Testis (tissue), 3 donors: ENCODE results near the gene NFE2L3. TPM values are rescaled to one million over a fixed set of nuclear protein-coding genes. Genes with fewer than 3 reads are reported as not detected.

ENCODE experiments used
- DNase-seq: peaks from one replicate; pipeline ENCODE4 v3.0.0-alpha.2; 2019
- H3K27ac ChIP-seq, 2 donors: fragments of 200-600 bp; sonication (generic); one replicate each; pipeline ENCODE4 v1.5.1; 2019
- H3K27me3 ChIP-seq: fragments of 200-600 bp; sonication (generic); one replicate; pipeline ENCODE4 v1.5.1; 2019
- H3K36me3 ChIP-seq: fragments of 200-600 bp; sonication (generic); one replicate; pipeline ENCODE4 v1.5.1; 2017; ENCODE audit warnings: low read depth; ENCODE audit errors: missing control alignments
- H3K4me1 ChIP-seq: fragments of 200-600 bp; sonication (generic); one replicate; pipeline ENCODE4 v1.5.1; 2019
- H3K4me3 ChIP-seq, 2 donors: fragments of 200-600 bp; sonication (generic); one replicate each; pipeline ENCODE4 v1.5.1; 2017 to 2019
- H3K9me3 ChIP-seq: fragments of 200-600 bp; sonication (generic); one replicate; pipeline ENCODE4 v1.5.1; 2017
- CTCF ChIP-seq, 3 experiments: fragments of 450-650 bp in 2 of 3; fragments of 200-600 bp in 1 of 3; sonication (generic) in 1 of 3; IDR thresholded peaks; one replicate each; pipeline ENCODE4 v1.5.1; 2016 to 2019; ENCODE audit warnings: antibody characterized with exemption in 3 of 3, mild to moderate bottlenecking in 2 of 3, moderate library complexity in 1 of 3
- POLR2A ChIP-seq: fragments of 450-650 bp; IDR thresholded peaks from one replicate; pipeline ENCODE4 v1.6.1; 2017; ENCODE audit warnings: antibody characterized with exemption, mild to moderate bottlenecking, moderate library complexity
- WGBS, 2 donors: methylation state at CpG; one replicate each; pipeline ENCODE4 v1.1.5; 2018; 5-methylcytosine and 5-hydroxymethylcytosine counted together
- intact Hi-C: fragments of 100-400 bp; cut with DNase I; formaldehyde crosslinking; loops from one replicate; pipeline ENCODE4 v1.15.1; 2023; ENCODE audit warnings: low total_unique reads
- polyA plus RNA-seq: library from polyadenylated mRNA; stranded (reverse); fragments of 350-450 nt; fragmentation: Illumina TruSeq; extraction: RNeasy Lipid Tissue Mini Kit (QIAGEN cat#74804); gene quantifications from one replicate; pipeline ENCODE4 v1.2.3, GENCODE V29; 2014; ENCODE audit warnings: low read depth, low replicate concordance; ENCODE audit not compliant: insufficient read depth
- total RNA-seq, 2 donors: library from RNA; depleted of rRNA; stranded (reverse); fragments of >200 nt; gene quantifications; one replicate each; pipeline ENCODE4 v1.2.3, GENCODE V29; 2016

NFE2L3 gene
- total and polyA plus RNA-seq, 3 donors from 2014 or later: 3.3 to 4.2 (median 4.2) TPM

- DNase-seq: peak; percentile 89
- 0 to 1% methylated on average over 6 to 56 of the region's 86 CpGs for WGBS, 2 donors
- H3K27me3 ChIP-seq: no peaks in the 10 kb centered on the region
- peak; percentile 48 for TF ChIP-seq POLR2A
- TF ChIP-seq CTCF (IDR thresholded peaks at IDR 0.05): no peak
- peak within 1 kb of the TSS; percentile 97 to 99 for H3K4me3 ChIP-seq
- peaks cover 12% of the 10 kb centered on the region for H3K4me1 ChIP-seq
- peak within 1 kb of the TSS; percentile 100 for H3K27ac ChIP-seq
- no peaks in the 10 kb centered on the region for H3K36me3 ChIP-seq
- intact Hi-C loops: no loop called here
- H3K9me3 ChIP-seq: no peaks in the 10 kb centered on the region
Measured at GRCh38 chr7:26201247-26202018, 49.4 kb downstream of the NFE2L3 start, which contains the start of gene CBX3. CBX3 (plus strand) TSS chr7:26201745; CDS start chr7:26202999, 1,254 bp downstream.

GRCh38 chr7:26202019-26202990 lies 50.3 kb downstream of the NFE2L3 start:
- WGBS, 2 donors: 1 to 2% methylated on average over 18 to 40 of the region's 68 CpGs
- TF ChIP-seq CTCF (IDR thresholded peaks at IDR 0.05): no peak
- TF ChIP-seq POLR2A: no peak
- intact Hi-C loops: no loop called here
- H3K27ac ChIP-seq: peak overlapping the region; percentile 100
- DNase-seq: peak; percentile 59
- peak overlapping the region; percentile 97 to 99 for H3K4me3 ChIP-seq
- no peaks in the 10 kb centered on the region for H3K27me3 ChIP-seq
- H3K36me3 ChIP-seq: no peaks in the 10 kb centered on the region
- H3K4me1 ChIP-seq: peaks cover 5% of the 10 kb centered on the region
- H3K9me3 ChIP-seq: no peaks in the 10 kb centered on the region

- Histone ChIP-seq H3K27ac (peak overlapping the region; percentile 100), H3K4me3 (peak overlapping the region; percentile 97 to 99), H3K36me3 (no peaks in the 10 kb centered on the region), H3K4me1 (peaks cover 5% of the 10 kb centered on the region), H3K9me3 (no peaks in the 10 kb centered on the region), H3K27me3 (no peaks in the 10 kb centered on the region)
- no peak for DNase-seq
- 9 to 13% methylated on average over 2 of the region's 2 CpGs for WGBS, 2 donors
- intact Hi-C loops: no loop called here
- no peak for TF ChIP-seq POLR2A
Measured at GRCh38 chr7:26203016-26203415, 51.0 kb downstream of the NFE2L3 start.

GRCh38 chr7:26208040-26208439 lies 56.0 kb downstream of the NFE2L3 start:
- H3K4me1 ChIP-seq: peaks cover 5% of the 10 kb centered on the region
- WGBS, 2 donors: 74 to 83% methylated on average over 5 of the region's 5 CpGs
- no peak overlapping the region for H3K27ac ChIP-seq
- TF ChIP-seq CTCF (IDR thresholded peaks at IDR 0.05): no peak
- TF ChIP-seq POLR2A: no peak
- no peaks in the 10 kb centered on the region for H3K9me3 ChIP-seq
- no peaks in the 10 kb centered on the region for H3K27me3 ChIP-seq
- no peaks in the 10 kb centered on the region for H3K36me3 ChIP-seq
- no peak overlapping the region for H3K4me3 ChIP-seq
- DNase-seq: no peak
- intact Hi-C loops: no loop called here
